NCI-H1092 treated with DMSO at 0.1 percent for 48 hours (cell line): ENCODE results near the gene CHURC1.
A peak's percentile ranks its signal among the peaks of the same experiment; 100 is the strongest.
"Not testable (repeated sequence)": the region's sequence is repeated elsewhere in the genome, so short reads cannot be mapped to it uniquely, and the experiment has no call there.

Experiments used
- DNase-seq: peaks from one replicate; lab custom pipeline; 2025; lab: John Stamatoyannopoulos, UW

Gene CHURC1

DNA sequence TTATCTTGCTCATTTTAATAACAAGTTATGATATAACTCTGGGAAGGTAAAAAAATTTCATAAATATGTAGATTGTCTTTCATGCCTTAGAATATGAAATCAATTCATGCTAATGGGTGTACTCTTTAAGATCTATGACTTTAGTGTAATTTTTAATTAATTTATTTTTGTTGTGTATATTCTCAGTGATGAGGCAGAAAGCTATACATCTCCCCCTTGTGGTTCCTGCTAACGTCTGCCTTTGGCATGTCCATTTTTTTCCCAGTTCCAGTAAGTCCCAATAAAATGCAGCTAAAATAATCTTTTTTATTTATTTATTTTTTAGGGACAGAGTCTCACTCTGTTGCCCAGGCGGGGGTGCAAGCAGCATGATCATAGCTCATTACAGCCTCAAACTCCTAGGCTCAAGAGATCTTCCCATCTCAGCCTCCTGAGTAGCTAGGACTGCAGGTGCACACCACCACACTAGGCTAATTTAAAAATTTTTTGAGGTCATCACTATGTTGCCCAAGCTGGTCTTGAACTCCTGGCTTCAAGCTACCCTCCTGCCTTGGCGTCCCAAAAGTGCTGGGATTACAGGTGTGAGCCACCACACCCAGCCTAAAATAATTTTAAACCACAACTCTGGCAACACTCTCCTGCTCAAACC is 3.3 kb upstream of the CHURC1 start:
- peak; percentile 17 for DNase-seq

DNA sequence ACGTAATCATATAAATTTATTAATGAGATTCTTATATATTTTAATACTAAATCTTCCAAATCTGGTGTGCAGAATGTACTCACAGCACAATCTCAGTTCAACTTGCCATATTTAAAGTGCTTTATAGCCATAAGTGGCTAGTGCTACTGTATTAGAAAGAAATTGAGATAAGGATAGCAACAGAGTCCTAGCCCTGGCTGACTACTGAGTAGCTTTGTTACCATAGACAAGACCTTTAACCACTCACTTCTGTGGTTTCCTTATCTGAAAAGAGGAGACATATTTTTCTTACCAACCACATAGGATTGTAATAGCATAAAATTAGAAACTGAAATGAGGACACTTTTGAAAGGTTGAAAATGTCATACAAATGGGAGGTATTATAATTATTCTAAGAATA is 2.0 kb upstream of the CHURC1 start:
- no peak for DNase-seq

DNA sequence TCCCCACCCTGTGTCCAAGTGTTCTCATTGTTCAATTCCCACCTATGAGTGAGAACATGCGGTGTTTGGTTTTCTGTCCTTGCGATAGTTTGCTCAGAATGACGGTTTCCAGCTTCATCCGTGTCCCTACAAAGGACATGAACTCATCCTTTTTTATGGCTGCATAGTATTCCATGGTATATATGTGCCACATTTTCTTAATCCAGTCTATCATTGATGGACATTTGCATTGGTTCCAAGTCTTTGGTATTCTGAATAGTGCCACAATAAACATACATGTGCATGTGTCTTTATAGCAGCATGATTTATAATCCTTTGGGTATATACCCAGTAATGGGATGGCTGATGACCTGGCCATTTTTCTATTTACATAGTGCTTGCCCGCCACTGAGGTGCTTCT is 778 bp upstream of the CHURC1 start:
- not testable (repeated sequence) for DNase-seq

DNA sequence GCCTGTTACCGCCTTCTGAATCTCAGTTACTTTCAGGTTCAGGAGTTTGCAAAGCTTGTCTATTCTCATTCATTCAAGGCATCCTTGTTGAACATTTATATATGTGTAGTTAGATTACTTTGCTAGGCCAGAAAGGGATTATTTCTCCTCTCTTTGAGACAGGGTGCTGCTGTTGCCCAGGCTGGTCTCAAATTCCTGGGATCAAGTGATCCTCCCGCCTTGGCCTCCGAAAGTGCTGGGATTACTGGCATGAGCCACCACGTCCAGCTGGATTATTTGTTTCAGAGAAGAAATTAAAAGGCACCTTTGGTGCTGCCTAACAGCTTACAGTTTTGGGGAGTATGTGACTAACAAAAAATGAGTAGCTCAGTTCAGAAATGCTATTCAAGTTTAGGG is 772 bp downstream of the CHURC1 start:
- DNase-seq: no peak

DNA sequence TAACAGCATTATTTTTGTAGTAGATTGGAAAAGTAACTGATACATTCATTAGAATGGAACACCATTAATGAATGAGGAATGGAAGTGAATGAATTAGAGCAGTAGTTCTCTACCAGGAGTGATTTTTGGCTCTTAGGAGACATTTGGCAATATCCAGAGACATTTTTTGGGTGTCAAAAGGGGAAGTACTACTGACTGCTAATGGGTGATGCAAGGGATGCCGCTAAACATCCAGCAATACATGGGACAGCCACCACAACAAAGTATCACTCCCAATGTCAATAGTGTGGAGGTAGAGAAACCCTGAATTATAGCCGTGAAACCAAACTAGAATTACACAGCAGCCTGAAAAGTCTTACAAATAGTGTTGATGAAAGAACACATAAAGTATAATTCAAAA is 1.5 kb downstream of the CHURC1 start:
- no peak for DNase-seq

DNA sequence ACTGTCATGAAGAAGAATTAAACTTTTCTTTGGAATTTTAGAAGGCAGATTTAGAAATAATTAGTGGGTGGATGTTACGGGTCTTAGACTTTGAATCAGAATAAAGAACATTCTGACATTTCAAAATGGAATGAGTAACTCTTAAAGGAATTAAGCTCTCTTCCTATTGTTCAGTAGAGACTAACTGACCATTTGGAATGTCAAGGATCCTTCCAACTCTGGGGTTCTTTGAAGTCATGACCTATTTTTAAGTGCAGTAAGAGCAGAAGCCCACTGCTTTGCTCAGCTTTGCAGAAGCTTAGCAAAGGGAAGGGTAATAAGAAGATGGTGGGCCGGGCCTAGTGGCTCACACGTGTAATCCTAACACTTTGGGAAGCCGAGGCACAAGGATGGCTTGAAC is 4.0 kb downstream of the CHURC1 start:
- DNase-seq: no peak

DNA sequence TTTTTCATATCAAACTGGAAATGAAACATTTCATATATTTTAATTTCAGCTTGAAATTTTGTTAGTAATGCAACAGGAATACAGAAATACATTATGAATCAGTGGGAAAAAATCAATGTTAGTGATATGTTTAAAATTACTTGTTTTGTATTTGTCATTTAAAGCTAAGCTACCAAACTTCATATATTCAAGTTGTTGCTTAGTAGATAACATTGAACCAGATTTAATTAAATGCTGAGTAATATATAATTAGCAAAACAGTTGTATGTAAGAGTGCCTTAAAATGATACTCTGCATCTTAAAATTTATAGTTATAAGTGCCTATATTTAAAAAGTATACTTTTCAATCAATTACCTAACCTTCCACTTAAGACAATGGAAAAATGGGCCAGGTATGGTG is 5.0 kb downstream of the CHURC1 start:
- DNase-seq: no peak

DNA sequence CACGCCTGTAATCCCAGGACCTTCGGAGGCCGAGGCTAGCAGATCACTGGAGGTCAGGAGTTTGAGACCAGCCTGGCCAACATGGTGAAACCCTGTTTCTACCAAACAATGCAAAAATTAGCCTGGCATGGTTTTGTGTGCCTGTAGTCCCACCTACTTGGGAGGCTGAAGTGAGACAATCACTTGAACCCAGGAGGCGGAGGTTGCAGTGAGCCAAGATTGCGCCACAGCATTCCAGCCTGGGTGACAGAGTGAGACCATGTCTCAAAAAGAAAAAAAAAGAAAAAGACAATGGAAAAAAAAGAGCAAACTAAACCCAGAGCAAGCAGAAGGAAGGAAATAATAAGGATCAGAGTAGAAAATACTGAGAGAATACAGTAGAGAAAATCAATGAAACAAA is 5.4 kb downstream of the CHURC1 start:
- no peak for DNase-seq

DNA sequence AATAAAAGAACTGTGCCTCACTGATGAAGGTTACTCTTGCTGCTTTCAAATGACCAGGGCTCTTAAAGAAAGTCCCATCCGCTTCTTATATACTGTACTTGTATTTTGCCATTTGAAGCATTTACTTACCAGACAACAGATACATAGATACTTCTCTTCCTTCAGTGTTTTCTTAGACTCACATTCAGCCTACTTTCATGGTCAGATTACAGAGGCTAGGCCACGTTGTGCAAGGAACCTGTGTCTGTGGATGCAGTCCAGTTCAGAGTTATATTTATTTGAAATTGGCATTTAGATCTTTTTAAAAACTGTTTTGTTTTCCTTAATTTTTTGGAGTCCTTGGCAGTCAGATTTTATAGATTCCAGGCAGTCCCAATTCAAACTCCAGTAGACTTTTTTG is 6.2 kb downstream of the CHURC1 start:
- DNase-seq: no peak

DNA sequence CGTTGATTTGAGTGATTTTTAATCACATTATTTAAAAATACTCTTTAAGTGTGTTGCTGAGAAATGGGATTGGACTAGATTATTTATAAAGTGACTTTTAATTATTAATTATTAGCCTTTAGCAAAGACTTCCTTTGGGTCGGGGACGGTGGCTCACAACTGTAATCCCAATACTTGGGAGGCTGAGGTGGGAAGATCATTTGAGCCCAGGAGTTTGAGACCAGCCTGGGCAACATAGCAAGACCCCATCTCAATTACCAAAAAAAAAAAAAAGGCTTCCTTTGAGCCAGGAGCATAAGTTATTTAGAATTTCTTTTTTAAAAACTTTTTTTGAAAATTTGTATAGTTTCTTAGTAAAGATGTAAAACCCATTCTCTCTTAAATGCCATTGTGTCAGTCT is 8.8 kb downstream of the CHURC1 start:
- DNase-seq: no peak

DNA sequence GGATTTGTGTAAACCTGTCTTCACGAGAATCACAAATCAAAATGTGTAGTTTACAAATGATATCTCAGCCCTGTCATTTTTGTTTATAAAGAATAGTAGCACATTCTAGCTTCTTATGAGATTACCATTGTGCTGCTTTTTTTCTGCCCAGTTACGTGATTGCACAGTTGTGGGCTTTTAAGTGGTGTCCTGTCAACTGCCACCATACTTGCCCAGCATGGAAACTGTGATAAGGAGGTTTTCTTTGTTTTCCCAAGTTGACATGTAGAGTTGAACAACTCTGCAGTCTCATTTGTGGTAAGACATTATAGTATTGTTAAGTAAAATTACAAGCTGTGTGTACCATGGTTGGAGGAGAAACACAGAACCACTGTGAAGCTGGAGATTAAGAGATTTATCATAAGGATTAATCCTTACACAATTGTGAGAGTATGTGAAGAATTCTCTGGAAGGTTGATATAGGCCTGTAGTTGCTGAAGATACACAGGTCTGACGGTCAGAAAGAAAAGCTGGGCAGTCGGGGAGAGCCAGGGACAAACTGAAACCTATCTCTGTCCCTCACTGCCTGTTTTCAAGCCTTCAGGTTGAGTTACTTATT is 12.2 kb downstream of the CHURC1 start:
- DNase-seq: no peak

DNA sequence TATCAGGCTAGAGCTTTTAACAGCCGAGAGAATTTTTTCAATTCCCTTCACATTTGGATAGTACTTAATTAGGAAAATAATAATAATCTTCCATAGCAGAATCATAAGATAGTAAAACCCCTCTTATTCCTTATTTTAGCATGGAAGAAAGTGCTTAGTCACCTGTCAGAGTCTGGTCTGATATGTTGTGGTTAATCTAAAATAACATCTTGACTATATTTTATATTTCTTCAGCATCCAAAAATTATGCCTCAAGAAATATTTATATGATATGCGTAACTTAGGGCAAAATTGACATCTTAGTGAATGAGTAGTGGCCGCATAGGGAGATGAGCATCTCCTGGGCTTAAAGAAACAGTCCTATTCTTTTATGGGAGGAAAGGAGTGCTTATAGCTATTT is 12.8 kb downstream of the CHURC1 start:
- DNase-seq: no peak

DNA sequence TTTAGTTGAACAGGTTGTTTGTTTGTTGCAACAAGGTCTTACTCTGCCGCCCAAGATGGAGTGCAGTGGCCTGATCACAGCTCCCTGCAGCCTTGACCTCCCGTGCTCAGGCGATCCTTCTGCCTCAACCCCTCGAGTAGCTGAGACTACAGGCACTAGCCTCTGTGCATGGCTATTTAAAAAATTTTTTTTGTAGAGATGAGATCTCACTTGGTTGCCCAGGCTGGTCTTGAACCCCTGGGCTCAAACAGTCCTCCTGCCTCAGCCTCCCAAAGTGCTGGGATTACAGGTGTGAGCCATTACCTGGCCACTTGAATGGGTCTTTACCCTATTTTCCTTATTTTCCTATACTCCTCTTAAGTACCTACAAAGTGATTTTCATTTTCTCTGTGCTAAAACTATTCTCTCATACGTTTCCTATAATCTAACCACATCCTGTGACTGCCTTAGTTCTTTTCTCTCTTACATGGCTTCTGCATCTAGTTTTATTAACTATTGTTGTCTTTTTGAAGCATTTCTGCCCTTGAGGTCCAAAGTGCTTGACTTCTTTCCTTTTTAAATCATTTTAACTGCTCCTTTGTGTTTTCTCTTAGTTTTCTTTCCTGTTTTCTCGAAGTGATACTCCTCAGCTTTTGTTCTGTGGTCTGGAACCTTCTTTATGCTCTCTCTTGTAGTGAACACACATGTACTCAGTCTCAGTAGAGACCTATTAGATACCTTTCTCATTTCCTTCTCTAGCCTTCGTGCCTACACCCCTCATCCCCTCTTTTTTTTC is 14.2 kb downstream of the CHURC1 start:
- no peak for DNase-seq

DNA sequence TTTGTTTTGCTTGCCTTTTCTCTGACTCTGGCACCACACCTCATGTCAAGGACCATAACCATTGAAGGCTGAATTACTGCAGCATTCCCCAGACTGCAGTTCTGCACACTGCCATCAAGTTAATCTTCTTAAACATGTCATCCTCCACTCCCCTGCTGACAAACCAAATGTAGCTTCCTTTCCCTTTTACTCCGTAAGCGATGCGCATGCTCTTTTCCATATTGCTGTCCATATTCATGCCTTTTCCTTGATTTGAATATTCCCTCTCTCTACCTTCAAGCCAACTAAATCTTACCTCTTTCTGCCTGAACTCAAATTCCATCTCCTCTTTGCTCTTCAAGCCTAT is 14.7 kb downstream of the CHURC1 start:
- DNase-seq: no peak

DNA sequence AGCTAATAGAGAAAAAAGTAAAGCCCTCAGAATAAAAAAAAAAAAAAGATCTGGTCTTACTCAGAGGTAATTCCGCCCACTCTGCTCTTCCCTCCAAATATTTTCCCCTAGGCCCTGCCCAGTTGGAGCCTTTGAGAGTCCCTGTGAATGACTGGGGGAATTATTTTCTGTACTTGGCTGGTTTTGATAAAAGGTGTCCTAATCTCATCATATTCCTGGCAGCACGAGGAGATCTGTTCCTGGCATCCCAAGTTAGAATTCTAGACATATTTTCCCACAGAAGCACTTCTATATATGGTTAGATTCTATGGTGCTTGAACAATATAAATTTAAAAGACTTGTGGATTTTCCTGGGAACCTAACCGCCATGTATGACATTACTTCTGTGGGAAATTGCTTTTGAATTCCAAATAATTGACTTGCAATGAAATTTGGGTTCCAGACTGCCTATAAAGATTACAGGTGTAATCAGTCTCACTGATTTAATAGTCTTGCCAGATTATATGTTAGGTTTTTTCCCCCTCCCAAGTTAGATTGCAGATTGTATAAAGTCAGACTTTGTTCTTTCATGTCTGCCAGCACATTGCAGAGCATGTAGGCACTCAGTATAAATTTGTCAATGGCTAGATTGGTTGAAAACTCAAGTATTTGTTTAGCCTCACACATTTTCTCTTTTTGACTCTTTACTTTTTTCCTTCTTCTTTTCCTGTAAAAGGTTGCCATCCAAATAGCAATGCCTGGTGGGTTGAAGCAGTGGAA is 16.0 kb downstream of the CHURC1 start:
- DNase-seq: no peak

DNA sequence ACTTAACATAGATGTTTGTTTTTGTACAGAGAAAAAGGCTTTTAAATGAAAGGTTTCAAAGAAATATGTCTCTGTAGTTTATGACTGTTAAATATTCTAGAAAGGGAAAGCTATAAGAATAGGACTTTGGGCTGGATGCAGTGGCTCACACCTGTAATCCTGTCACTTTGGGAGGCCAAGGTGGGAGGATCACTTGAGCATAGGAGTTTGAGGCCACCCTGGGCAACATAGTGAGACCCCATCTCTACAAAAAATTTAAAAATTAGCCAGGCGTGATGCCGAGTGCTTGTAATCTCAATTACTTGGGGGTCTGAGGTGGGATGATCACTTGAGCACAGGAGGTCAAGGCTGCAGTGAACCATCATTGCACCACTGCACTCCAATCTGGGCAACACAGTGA is 16.9 kb downstream of the CHURC1 start:
- DNase-seq: no peak

DNA sequence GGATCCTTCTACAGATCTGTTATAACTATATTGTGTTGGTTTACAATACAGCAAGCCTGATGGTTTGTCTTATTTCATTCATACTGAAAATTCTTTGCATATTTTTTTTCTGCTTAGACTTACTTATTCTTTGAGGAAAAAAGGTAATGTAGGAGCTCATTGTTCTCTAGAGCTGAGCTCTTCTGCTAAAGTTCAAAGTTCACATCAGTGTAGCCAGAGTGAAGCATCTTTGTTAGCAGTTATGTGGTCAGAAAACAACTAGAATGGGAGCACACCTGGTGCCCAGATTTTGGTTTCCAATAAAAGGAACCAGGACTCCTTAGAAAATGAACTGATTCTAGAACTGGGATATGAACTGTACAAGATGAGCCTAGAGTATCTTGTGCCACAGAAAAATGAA is 18.0 kb downstream of the CHURC1 start:
- no peak for DNase-seq

DNA sequence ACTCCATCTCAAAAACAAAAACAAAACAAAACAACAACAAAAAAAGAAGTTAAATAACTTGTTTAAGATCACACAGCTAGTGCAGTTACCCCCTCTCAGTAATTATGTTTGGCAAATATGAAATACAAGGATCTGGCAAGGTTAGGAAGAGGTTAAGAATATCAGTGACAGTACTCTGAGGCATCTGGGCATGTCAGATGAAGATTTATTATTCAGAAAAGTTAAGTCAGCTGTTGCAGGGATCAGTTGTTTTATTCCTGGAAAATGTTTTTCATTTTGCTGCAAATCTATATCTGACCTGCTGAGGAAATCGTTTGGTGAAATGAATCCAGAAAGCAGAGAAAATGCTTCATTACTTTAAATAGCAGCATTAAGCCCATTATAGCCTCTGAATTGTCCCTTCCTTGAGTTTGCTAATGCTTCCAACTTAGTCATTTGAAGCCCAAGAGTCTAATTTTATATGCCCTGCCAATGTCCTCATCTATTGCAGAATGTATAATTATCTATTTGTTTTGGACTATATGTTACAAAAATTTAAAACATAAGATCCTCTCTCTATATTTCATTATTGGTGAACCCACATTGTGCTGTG is 20.2 kb downstream of the CHURC1 start:
- DNase-seq: no peak

DNA sequence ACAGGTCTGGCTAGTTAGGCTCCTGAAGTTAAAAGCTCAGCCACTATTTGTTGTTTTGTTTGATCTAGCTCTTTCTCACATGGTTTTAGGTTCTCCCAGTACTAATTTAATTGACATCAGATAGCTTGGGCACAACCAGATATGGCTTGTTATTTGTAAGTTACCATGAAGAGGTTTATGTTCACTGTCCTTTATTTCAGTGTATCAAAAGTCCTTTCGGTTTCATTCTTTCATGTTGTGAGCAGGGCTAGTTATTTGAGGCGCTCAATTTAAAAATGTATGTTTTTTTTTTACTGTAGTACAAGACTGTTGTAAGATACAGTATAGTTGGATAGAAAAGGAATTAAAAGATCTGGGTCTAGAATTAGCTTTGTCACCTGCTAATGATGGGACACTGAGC is 21.3 kb downstream of the CHURC1 start:
- DNase-seq: no peak

DNA sequence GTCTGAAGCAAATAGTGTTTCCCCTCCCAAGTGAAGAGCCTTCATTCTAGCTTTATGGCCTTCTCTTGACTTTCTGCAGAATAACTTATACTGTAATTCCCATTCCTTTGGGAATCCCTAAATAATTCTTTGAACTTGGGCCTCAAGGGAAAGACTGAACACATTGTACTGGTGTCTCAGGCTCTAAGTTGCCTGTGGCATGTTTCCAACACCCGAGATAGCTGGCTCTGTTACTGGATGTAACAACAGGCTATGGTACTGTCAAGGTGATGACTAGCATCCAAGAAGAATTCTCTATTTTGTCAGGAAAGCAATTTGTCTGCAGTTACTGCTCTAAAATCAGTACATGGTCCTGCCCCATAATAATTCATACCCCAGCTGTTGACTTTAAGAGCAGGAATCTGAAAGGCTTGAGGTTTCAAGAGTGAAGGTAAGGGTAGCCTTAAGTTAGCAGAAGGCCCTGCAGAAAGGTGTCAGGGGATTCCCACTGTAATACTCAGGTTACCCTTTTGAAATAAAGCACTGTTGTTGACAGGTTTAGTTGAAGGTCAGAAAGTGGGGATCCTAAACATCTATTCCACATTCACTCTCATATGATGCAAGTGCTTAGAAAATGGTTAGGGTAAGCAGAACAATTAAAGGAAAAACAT is 23.0 kb downstream of the CHURC1 start:
- DNase-seq: no peak

DNA sequence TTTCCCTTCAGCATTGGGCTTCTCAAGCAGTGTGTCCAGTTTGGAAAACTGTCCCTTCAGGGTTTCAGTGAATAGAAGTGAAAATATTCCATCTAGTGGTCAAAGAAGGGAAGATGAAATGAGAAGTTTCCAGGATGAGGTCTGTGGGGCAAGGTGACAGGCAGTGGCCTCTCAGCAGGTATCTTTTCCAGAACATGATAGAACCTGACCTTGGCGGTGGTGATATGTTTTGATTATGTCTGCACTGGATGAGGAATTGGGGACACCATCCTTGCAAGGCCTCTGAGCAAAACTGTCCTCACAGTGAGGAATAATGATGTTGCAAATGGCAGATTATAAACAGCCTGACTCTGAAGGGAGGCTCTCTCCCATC is 23.6 kb downstream of the CHURC1 start:
- no peak for DNase-seq
